HepG2 (cell line): ENCODE measurements around the gene KTI12. TPM values are rescaled to one million over a fixed set of nuclear protein-coding genes. Genes with fewer than 3 reads are reported as not detected.

Experiments
- CC2D1A ChIP-seq: sonication (generic); formaldehyde crosslinking; IDR thresholded peaks from 2 replicates; pipeline ENCODE4 v1.8.1; 2023; ENCODE audit warnings: mild to moderate bottlenecking, missing genetic modification reagents
- CEBPG ChIP-seq: IDR thresholded peaks from 2 replicates; pipeline ENCODE4 v1.6.1; 2016
- CREB1 ChIP-seq, 2 experiments: fragments of 450-650 bp in 1 of 2; IDR thresholded peaks; 2 replicates each; pipeline ENCODE4 v1.6.1; 2016 to 2017; ENCODE audit warnings: control low read depth in 1 of 2, mild to moderate bottlenecking in 1 of 2, missing compliant biosample characterization in 1 of 2, missing genetic modification characterization in 1 of 2
- ETV5 ChIP-seq: IDR thresholded peaks from 2 replicates; pipeline ENCODE4 v1.6.1; 2018; ENCODE audit warnings: missing biosample characterization, missing genetic modification reagents, inconsistent platforms, borderline replicate concordance
- GABPA ChIP-seq, 2 experiments: IDR thresholded peaks; 2 replicates each; pipeline ENCODE4 v1.6.1; 2011 to 2016; ENCODE audit warnings: low read depth in 2 of 2, low read length in 1 of 2, missing biosample characterization in 1 of 2, missing genetic modification characterization in 1 of 2
- KDM4B ChIP-seq: sonication (generic); formaldehyde crosslinking; IDR thresholded peaks from 2 replicates; pipeline ENCODE4 v1.4.0; 2020; ENCODE audit warnings: missing genetic modification reagents
- MTA3 ChIP-seq: sonication (generic); formaldehyde crosslinking; IDR thresholded peaks from 2 replicates; pipeline ENCODE4 v1.4.0; 2020; ENCODE audit warnings: missing genetic modification reagents
- MYNN ChIP-seq: sonication (generic); formaldehyde crosslinking; IDR thresholded peaks from 2 replicates; pipeline ENCODE4 v1.4.0; 2020; ENCODE audit warnings: mild to moderate bottlenecking, low read depth, missing genetic modification reagents
- PCBP1 ChIP-seq: fragments of 200-400 bp; formaldehyde crosslinking; IDR thresholded peaks from 2 replicates; pipeline ENCODE4 v1.6.1; 2017; ENCODE audit warnings: mild to moderate bottlenecking, low read depth, low read length, borderline replicate concordance
- PHF5A ChIP-seq: IDR thresholded peaks from one replicate; pipeline ENCODE4 v1.6.1; 2018; ENCODE audit warnings: low read depth, missing genetic modification reagents; ENCODE audit not compliant: unreplicated experiment
- REXO4 ChIP-seq: sonication (generic); formaldehyde crosslinking; IDR thresholded peaks from 2 replicates; pipeline ENCODE4 v1.8.0; 2022; ENCODE audit warnings: missing genetic modification reagents, mild to moderate bottlenecking, borderline replicate concordance
- SIX1 ChIP-seq: sonication (generic); formaldehyde crosslinking; IDR thresholded peaks from 2 replicates; pipeline ENCODE4 v1.4.0; 2020; ENCODE audit warnings: missing genetic modification reagents, borderline replicate concordance
- SOX6 ChIP-seq, 2 experiments: fragments of 450-650 bp in 1 of 2; sonication (generic) in 1 of 2; formaldehyde crosslinking in 1 of 2; IDR thresholded peaks; 2 replicates each; pipeline versions ENCODE4 v1.4.0 to v1.6.1; 2017 to 2020; ENCODE audit warnings: antibody characterized with exemption in 1 of 2, mild to moderate bottlenecking in 1 of 2, missing genetic modification reagents in 1 of 2
- ZIK1 ChIP-seq: sonication (generic); formaldehyde crosslinking; IDR thresholded peaks from 2 replicates; pipeline ENCODE4 v1.5.0; 2020; ENCODE audit warnings: mild to moderate bottlenecking, low read depth, missing genetic modification reagents, borderline replicate concordance
- ZNF251 ChIP-seq: sonication (generic); formaldehyde crosslinking; IDR thresholded peaks from 2 replicates; pipeline ENCODE4 v1.9.0; 2021; ENCODE audit warnings: mild to moderate bottlenecking, missing genetic modification reagents
- ZNF296 ChIP-seq: sonication (generic); formaldehyde crosslinking; conservative IDR thresholded peaks from 2 replicates; pipeline ENCODE4 v1.5.0; 2020; ENCODE audit warnings: mild to moderate bottlenecking, missing genetic modification reagents
- ZNF556 ChIP-seq: sonication (generic); formaldehyde crosslinking; IDR thresholded peaks from 2 replicates; pipeline ENCODE4 v1.4.0; 2020; ENCODE audit warnings: mild to moderate bottlenecking, missing genetic modification reagents, borderline replicate concordance
- ZNF652 ChIP-seq: IDR thresholded peaks from 2 replicates; pipeline ENCODE4 v1.6.1; 2016; ENCODE audit warnings: low read depth, borderline replicate concordance
- ZNF749 ChIP-seq: sonication (generic); formaldehyde crosslinking; IDR thresholded peaks from 2 replicates; pipeline ENCODE4 v1.8.0; 2022; ENCODE audit warnings: mild to moderate bottlenecking, missing genetic modification reagents, moderate library complexity, borderline replicate concordance
- ZNF772 ChIP-seq: sonication (generic); formaldehyde crosslinking; IDR thresholded peaks from 2 replicates; pipeline ENCODE4 v1.5.0; 2020; ENCODE audit warnings: mild to moderate bottlenecking, missing genetic modification reagents
- ZNF879 ChIP-seq: sonication (generic); formaldehyde crosslinking; IDR thresholded peaks from 2 replicates; pipeline ENCODE4 v1.8.1; 2023; ENCODE audit warnings: missing genetic modification reagents
- polyA plus RNA-seq, 8 experiments: library from polyadenylated mRNA; depleted of rRNA in 3 of 8; stranded (reverse) in 7 of 8; unstranded in 1 of 8; fragments of >200 nt; fragmentation: Illumina TruSeq in 4 of 8; extraction: Trizol in 4 of 8; gene quantifications; 2 replicates each; pipeline versions ENCODE4 v1.2.1 to v1.2.3, GENCODE V29; 2011 to 2016; ENCODE audit warnings: low read depth in 4 of 8, missing spikeins in 1 of 8, mixed read lengths in 1 of 8; ENCODE audit not compliant: insufficient read depth in 1 of 8
- total RNA-seq, 5 experiments: library from RNA; depleted of rRNA; stranded (reverse); fragments of >200 nt; fragmentation: Illumina TruSeq; extraction: Trizol; gene quantifications; 2 replicates each; pipeline ENCODE4 v1.2.3, GENCODE V29; 2016; ENCODE audit warnings: low read depth in 1 of 5
- TF ChIP-seq, protein P1 (sequence below), 2 experiments: IDR thresholded peaks; 2 replicates each; pipeline ENCODE4 v1.6.1; 2011 to 2012; ENCODE audit warnings: low read length in 2 of 2, borderline replicate concordance in 1 of 2, low read depth in 1 of 2, mild to moderate bottlenecking in 1 of 2, moderate library complexity in 1 of 2
- TF ChIP-seq, protein P2 (sequence below): sonication (generic); formaldehyde crosslinking; IDR thresholded peaks from 2 replicates; pipeline ENCODE4 v1.8.0; 2022; ENCODE audit warnings: missing genetic modification reagents, low read depth, mild to moderate bottlenecking, borderline replicate concordance

Gene KTI12
- total and polyA plus RNA-seq, 2 of the 13 experiments (the other 11 are each of a cell fraction or from before 2014, with no cell fraction given), result 7.4 to 10.2 TPM

- TF ChIP-seq, protein P1, sequence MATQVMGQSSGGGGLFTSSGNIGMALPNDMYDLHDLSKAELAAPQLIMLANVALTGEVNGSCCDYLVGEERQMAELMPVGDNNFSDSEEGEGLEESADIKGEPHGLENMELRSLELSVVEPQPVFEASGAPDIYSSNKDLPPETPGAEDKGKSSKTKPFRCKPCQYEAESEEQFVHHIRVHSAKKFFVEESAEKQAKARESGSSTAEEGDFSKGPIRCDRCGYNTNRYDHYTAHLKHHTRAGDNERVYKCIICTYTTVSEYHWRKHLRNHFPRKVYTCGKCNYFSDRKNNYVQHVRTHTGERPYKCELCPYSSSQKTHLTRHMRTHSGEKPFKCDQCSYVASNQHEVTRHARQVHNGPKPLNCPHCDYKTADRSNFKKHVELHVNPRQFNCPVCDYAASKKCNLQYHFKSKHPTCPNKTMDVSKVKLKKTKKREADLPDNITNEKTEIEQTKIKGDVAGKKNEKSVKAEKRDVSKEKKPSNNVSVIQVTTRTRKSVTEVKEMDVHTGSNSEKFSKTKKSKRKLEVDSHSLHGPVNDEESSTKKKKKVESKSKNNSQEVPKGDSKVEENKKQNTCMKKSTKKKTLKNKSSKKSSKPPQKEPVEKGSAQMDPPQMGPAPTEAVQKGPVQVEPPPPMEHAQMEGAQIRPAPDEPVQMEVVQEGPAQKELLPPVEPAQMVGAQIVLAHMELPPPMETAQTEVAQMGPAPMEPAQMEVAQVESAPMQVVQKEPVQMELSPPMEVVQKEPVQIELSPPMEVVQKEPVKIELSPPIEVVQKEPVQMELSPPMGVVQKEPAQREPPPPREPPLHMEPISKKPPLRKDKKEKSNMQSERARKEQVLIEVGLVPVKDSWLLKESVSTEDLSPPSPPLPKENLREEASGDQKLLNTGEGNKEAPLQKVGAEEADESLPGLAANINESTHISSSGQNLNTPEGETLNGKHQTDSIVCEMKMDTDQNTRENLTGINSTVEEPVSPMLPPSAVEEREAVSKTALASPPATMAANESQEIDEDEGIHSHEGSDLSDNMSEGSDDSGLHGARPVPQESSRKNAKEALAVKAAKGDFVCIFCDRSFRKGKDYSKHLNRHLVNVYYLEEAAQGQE (IDR thresholded peaks at IDR 0.05; ENCODE audit: borderline replicate concordance in 1 of 2, low read depth in 1 of 2, low read length in 2 of 2), result no peak
- TF ChIP-seq MYNN (CRISPR knock-in tag) (no peak), ZNF251 (no peak), KDM4B (no peak), ETV5 (CRISPR knock-in tag) (peak; percentile 40; the same call in 1 of the 2 replicates), SOX6 (IDR thresholded peaks at IDR 0.05) (no peak), SOX6 (CRISPR knock-in tag; IDR thresholded peaks at IDR 0.05) (no peak), ZNF749 (CRISPR knock-in tag) (0 out of 2 replicates have a peak, but pooled peaks have one; percentile 6), CREB1 (IDR thresholded peaks at IDR 0.05) (no peak), CREB1 (CRISPR knock-in tag; IDR thresholded peaks at IDR 0.05) (0 out of 2 replicates have a peak, but pooled peaks have one; percentile 15), GABPA (IDR thresholded peaks at IDR 0.05; ENCODE audit: low read depth, low read length) (no peak), GABPA (CRISPR knock-in tag; IDR thresholded peaks at IDR 0.05; ENCODE audit: low read depth) (peak; percentile 54; the same call in 1 of the 2 replicates), ZNF652 (CRISPR knock-in tag) (peak; percentile 57; the same call in 1 of the 2 replicates), PHF5A (CRISPR knock-in tag) (no peak), ZNF879 (0 out of 2 replicates have a peak, but pooled peaks have one; percentile 1), MTA3 (CRISPR knock-in tag) (no peak), ZIK1 (CRISPR knock-in tag) (no peak), PCBP1 (no peak), REXO4 (no peak), SIX1 (CRISPR knock-in tag) (no peak), CEBPG (peak; percentile 20; the same call in 1 of the 2 replicates), CC2D1A (CRISPR knock-in tag) (no peak), ZNF772 (CRISPR knock-in tag) (no peak), ZNF556 (CRISPR knock-in tag) (no peak), ZNF296 (CRISPR knock-in tag) (no peak)
- TF ChIP-seq, protein P2, sequence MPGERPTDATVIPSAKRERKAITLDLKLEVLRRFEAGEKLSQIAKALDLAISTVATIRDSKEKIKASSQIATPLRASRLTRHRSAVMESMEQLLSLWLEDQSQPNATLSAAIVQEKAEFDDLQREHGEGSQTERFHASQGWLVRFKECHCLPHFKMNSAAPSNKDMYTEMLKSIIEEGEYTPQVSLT (CRISPR knock-in tag), result no peak
Observed at GRCh38 chr1:52056937-52057231, 23.3 kb upstream of the KTI12 start (continued).
